ENCODE data around the gene GXYLT1.

DNA sequence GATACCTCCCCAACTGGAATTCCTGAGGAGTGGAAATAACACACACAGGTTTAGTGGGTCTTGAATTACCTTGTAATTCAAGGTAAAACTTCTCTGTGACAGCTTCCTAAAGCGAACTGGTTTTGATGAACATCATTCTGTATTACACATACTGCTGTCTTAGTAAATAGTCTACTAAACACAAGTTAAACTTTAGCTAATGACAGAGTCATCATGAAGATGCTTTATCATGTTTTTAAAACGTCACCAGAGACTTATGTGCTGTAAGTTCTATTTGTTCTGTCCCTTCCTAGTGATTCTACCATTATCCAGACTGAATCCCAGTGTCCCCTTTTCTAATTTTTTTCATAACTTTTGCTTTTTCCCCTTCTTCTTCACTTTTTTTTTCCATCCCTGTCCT is 11.6 kb upstream of the GXYLT1 start:
- no peak for TF ChIP-seq EZH2 (IDR thresholded peaks at IDR 0.05)
- TF ChIP-seq POLR2AphosphoS5 (IDR thresholded peaks at IDR 0.05; ENCODE audit: borderline replicate concordance, low read depth, low read length) = no peak
